HepG2 (cell line): ENCODE data around the gene FRMD6. TPM values are rescaled to one million over a fixed set of nuclear protein-coding genes. Genes with fewer than 3 reads are reported as not detected.

Experiments
- ATAC-seq: fragments of 200-7000 bp; cut with Tn5 transposase; 3 replicates; pipeline ENCODE4 v1.9.1; 2020; ENCODE audit warnings: mild to moderate bottlenecking, moderate library complexity
- BruUV-seq: library from RNA; stranded (reverse); fragments of 400-500 nt; replicated peaks from 2 replicates; lab custom pipeline; 2021; lab: Mats Ljungman, UMichigan
- CTCF ChIA-PET: fragments of 300-600 bp; formaldehyde crosslinking; extraction: SDS; loops from one replicate; lab custom pipeline; 2021; ENCODE audit warnings: low total read pairs, inconsistent platforms, low intra/inter-chr PET ratio; lab: Yijun Ruan, JAX
- POLR2A ChIA-PET: fragments of 350-600 bp; sonication (Branson Sonifier 250); formaldehyde crosslinking; loops from one replicate; lab custom pipeline; 2020; ENCODE audit warnings: antibody characterized with exemption, inconsistent platforms; lab: Yijun Ruan, JAX
- DNase-seq: peaks from one replicate; pipeline ENCODE4 v3.0.0-alpha.2; 2015; ENCODE audit warnings: low spot score
- FAIRE-seq: peaks from 3 replicates; lab custom pipeline; 2011; peaks lifted over from hg19 to GRCh38; lab: Jason Lieb, UNC
- H2AFZ ChIP-seq: one replicate; pipeline ENCODE4 v1.6.1; 2011; ENCODE audit warnings: low read length, inconsistent platforms
- H3K27ac ChIP-seq: fragments of 300-600 bp; 3 replicates; pipeline ENCODE4 v1.8.0; 2011; ENCODE audit warnings: mixed run types, mild to moderate bottlenecking, mixed read lengths, low read length, inconsistent platforms; ENCODE audit not compliant: insufficient read depth; ENCODE audit errors: extremely low read length
- H3K27me3 ChIP-seq, 2 experiments: fragments of 200-600 bp in 1 of 2; 2 replicates in 1 of 2; 3 replicates in 1 of 2; pipeline versions ENCODE4 v1.6.0 to v1.8.0; 2011; ENCODE audit warnings: low read length in 2 of 2, mild to moderate bottlenecking in 2 of 2, moderate library complexity in 2 of 2, inconsistent platforms in 1 of 2; ENCODE audit not compliant: insufficient read depth in 2 of 2, control insufficient read depth in 1 of 2
- H3K36me3 ChIP-seq, 2 experiments: fragments of 200-600 bp in 1 of 2; replicated peaks in 1 of 2; 2 replicates in 1 of 2; 3 replicates in 1 of 2; pipeline versions ENCODE4 v1.5.1 to v1.8.0; 2011; ENCODE audit warnings: low read length in 2 of 2, inconsistent platforms in 1 of 2; ENCODE audit not compliant: insufficient read depth in 2 of 2, control insufficient read depth in 1 of 2
- H3K4me1 ChIP-seq: 2 replicates; pipeline ENCODE4 v1.5.1; 2012; ENCODE audit warnings: low read length, inconsistent platforms; ENCODE audit not compliant: insufficient read depth
- H3K4me2 ChIP-seq: 2 replicates; pipeline ENCODE4 v1.6.0; 2011; ENCODE audit warnings: low read depth, low read length, inconsistent platforms
- H3K4me3 ChIP-seq, 3 experiments: fragments of 200-600 bp in 1 of 3; sonication (generic), shearing (Covaris generic) in 1 of 3; replicated peaks in 1 of 3; 2 replicates each; pipeline ENCODE4 v1.5.1; 2011 to 2016; ENCODE audit warnings: low read length in 3 of 3, inconsistent platforms in 2 of 3, low read depth in 2 of 3, mild to moderate bottlenecking in 2 of 3, control low read depth in 1 of 3, mixed read lengths in 1 of 3; ENCODE audit not compliant: insufficient read depth in 1 of 3
- H3K79me2 ChIP-seq: one replicate; pipeline ENCODE4 v1.6.1; 2011; ENCODE audit warnings: low read length, inconsistent platforms; ENCODE audit not compliant: insufficient read depth
- H3K9ac ChIP-seq: 2 replicates; pipeline ENCODE4 v1.6.0; 2011; ENCODE audit warnings: mild to moderate bottlenecking, low read depth, low read length, inconsistent platforms; ENCODE audit not compliant: insufficient read depth
- H3K9me3 ChIP-seq: 2 replicates; pipeline ENCODE4 v1.5.1; 2012; ENCODE audit warnings: mild to moderate bottlenecking, low read length
- H4K20me1 ChIP-seq: 2 replicates; pipeline ENCODE4 v1.6.0; 2011; ENCODE audit warnings: inconsistent platforms, mild to moderate bottlenecking, low read length, moderate library complexity; ENCODE audit not compliant: insufficient read depth
- ATF1 ChIP-seq: IDR thresholded peaks from 2 replicates; pipeline ENCODE4 v1.6.1; 2016; ENCODE audit warnings: mild to moderate bottlenecking, control low read depth
- HDAC2 ChIP-seq: sonication (generic); formaldehyde crosslinking; IDR thresholded peaks from 2 replicates; pipeline ENCODE4 v1.4.0; 2020; ENCODE audit warnings: missing genetic modification reagents
- KDM3A ChIP-seq: IDR thresholded peaks from 2 replicates; pipeline ENCODE4 v1.6.1; 2018; ENCODE audit warnings: low read depth, missing compliant biosample characterization
- POLR2AphosphoS5 ChIP-seq: IDR thresholded peaks from 2 replicates; pipeline ENCODE4 v1.6.1; 2012; ENCODE audit warnings: low read depth, low read length
- XRCC5 ChIP-seq: fragments of 200-400 bp; formaldehyde crosslinking; optimal IDR thresholded peaks from 2 replicates; pipeline ENCODE3; 2017; ENCODE audit warnings: mild to moderate bottlenecking, low read length
- ZNF546 ChIP-seq: sonication (generic); formaldehyde crosslinking; conservative IDR thresholded peaks from 2 replicates; pipeline ENCODE4 v1.8.1; 2023; ENCODE audit warnings: mild to moderate bottlenecking, missing genetic modification reagents
- ZNF839 ChIP-seq: sonication (generic); formaldehyde crosslinking; IDR thresholded peaks from 2 replicates; pipeline ENCODE4 v1.4.0; 2020; ENCODE audit warnings: missing genetic modification reagents, mild to moderate bottlenecking, borderline replicate concordance
- WGBS: methylation state at CpG from one replicate; pipeline ENCODE4 v1.1.6; 2017; ENCODE audit warnings: low lambda C conversion rate; 5-methylcytosine and 5-hydroxymethylcytosine counted together
- in situ Hi-C: cut with HindIII; loops from 2 replicates; pipeline ENCODE4 v1.10.0; 2017; ENCODE audit warnings: low pct_unique_long_range_greater_than_20kb; ENCODE audit not compliant: extremely low pct_ligation_motif_present
- intact Hi-C: fragments of 100-400 bp; cut with micrococcal nuclease; formaldehyde crosslinking; loops from one replicate; pipeline ENCODE4 v1.10.0; 2022; ENCODE audit not compliant: unreplicated experiment
- polyA plus RNA-seq, 8 experiments: library from polyadenylated mRNA; depleted of rRNA in 3 of 8; stranded (reverse) in 7 of 8; unstranded in 1 of 8; fragments of >200 nt; fragmentation: Illumina TruSeq in 4 of 8; extraction: Trizol in 4 of 8; gene quantifications; 2 replicates each; pipeline versions ENCODE4 v1.2.1 to v1.2.3, GENCODE V29; 2011 to 2016; ENCODE audit warnings: low read depth in 4 of 8, missing spikeins in 1 of 8, mixed read lengths in 1 of 8; ENCODE audit not compliant: insufficient read depth in 1 of 8
- total RNA-seq, 5 experiments: library from RNA; depleted of rRNA; stranded (reverse); fragments of >200 nt; fragmentation: Illumina TruSeq; extraction: Trizol; gene quantifications; 2 replicates each; pipeline ENCODE4 v1.2.3, GENCODE V29; 2016; ENCODE audit warnings: low read depth in 1 of 5
- TF ChIP-seq, protein P1 (sequence below): IDR thresholded peaks from 2 replicates; pipeline ENCODE4 v1.6.1; 2016; ENCODE audit warnings: missing compliant biosample characterization, missing genetic modification reagents, borderline replicate concordance

The FRMD6 gene
- total and polyA plus RNA-seq, 2 of the 13 experiments (the other 11 are each of a cell fraction or from before 2014, with no cell fraction given) = 2.4 to 5.4 TPM

DNA sequence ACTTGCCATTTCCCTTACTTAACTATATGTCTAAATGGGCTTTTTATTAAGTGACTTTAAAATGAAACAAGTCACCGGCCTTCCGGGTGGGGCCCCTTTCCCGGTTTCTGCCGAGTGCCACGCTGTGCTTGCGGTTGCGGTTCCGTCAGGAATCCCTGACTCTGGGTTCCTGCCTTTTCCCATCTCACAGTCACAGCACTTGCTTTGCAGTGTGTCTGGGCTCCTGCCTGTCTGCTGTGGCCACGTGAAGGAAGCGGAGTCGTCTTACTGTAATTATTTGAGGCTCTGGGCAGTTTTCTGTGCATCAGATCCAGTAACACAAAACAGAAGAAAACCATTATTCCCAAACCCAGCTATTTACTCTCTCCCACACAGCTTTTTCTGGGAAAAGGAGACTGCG lies 44.0 kb upstream of the FRMD6 start:
- WGBS = 88% methylated on average over 12 of the region's 12 CpGs
- Histone ChIP-seq H3K4me2 (no peak overlapping the region), H2AFZ (no peak overlapping the region), H3K79me2 (no peaks in the 10 kb centered on the region), H4K20me1 (no peaks in the 10 kb centered on the region), H3K9me3 (no peaks in the 10 kb centered on the region), H3K9ac (no peak overlapping the region), H3K36me3 (no peaks in the 10 kb centered on the region), H3K27ac (no peak overlapping the region), H3K27me3 (no peaks in the 10 kb centered on the region; a peak in 1 of 5 replicates), H3K4me3 (no peak overlapping the region), H3K4me1 (no peaks in the 10 kb centered on the region; the same call in 1 of the 2 replicates)
- DNase-seq (no peak), ATAC-seq (no peak), FAIRE-seq (no peak)
- intact Hi-C loops = no loop called here
- TF ChIP-seq ZNF546 = no peak
- TF ChIP-seq ATF1 (CRISPR knock-in tag) = no peak
- no peak for TF ChIP-seq ZNF839 (CRISPR knock-in tag)
- TF ChIP-seq XRCC5 = no peak
- TF ChIP-seq HDAC2 = no peak
- no peak for TF ChIP-seq POLR2AphosphoS5
- TF ChIP-seq, protein P1, sequence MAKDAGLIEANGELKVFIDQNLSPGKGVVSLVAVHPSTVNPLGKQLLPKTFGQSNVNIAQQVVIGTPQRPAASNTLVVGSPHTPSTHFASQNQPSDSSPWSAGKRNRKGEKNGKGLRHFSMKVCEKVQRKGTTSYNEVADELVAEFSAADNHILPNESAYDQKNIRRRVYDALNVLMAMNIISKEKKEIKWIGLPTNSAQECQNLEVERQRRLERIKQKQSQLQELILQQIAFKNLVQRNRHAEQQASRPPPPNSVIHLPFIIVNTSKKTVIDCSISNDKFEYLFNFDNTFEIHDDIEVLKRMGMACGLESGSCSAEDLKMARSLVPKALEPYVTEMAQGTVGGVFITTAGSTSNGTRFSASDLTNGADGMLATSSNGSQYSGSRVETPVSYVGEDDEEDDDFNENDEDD (CRISPR knock-in tag) = no peak
- no peak for TF ChIP-seq KDM3A (CRISPR knock-in tag)
- in situ Hi-C loops = no loop called here
- ChIA-PET CTCF (no interaction called here), POLR2A (no interaction called here)
- BruUV-seq = no TSS peak
